ENCODE results near the gene C2orf68. TPM values are rescaled to one million over a fixed set of nuclear protein-coding genes. Genes with fewer than 3 reads are reported as not detected.
"Not testable (repeated sequence)": the region's sequence is repeated elsewhere in the genome, so short reads cannot be mapped to it uniquely, and the experiment has no call there.

C2orf68 gene
- polyA plus RNA-seq, 1 donor: 49.3 TPM

DNA sequence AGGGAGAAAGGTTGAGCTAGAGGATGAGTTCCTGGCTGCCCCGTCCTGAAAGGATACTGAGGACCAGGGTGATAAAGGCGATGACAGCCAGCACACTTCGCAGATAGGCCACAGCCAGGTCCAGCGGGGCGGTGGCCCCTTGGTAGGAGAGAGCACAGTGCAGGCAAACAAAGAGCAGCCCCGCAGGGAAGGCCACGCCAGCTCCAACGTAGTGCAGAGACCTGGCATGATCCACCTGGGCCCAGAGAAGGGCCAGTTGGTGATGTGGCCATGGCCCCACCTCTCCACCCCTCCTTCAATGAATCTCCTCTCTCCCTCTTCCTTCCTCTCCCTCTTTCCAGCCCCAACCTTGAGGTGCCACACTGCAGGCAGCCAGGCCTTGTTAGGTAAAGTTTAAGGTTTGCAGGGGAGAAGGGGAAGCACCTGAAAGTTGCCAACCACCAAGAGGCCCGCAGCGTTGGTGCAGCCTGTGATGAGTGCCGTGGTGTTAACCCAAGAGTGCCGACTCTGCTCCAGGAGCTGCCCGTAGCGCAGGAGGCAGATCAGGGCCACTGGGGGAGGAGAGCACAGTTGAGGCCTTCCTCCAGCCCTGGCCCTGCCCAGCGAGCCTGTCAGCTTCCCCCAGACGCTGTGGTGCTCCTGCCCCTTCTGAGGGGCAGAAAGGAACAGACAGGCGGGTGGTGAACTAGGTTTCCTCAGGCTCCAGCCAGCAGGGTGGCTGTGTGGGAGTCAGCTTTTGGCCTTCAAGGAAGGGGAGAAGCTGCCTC lies 12.2 kb downstream of the C2orf68 start:
- DNase-seq (ENCODE audit: low read depth): no peak

- no peak for DNase-seq (ENCODE audit: low read depth)
Measured at GRCh38 chr2:85598594-85599340, 13.1 kb downstream of the C2orf68 start.

DNA sequence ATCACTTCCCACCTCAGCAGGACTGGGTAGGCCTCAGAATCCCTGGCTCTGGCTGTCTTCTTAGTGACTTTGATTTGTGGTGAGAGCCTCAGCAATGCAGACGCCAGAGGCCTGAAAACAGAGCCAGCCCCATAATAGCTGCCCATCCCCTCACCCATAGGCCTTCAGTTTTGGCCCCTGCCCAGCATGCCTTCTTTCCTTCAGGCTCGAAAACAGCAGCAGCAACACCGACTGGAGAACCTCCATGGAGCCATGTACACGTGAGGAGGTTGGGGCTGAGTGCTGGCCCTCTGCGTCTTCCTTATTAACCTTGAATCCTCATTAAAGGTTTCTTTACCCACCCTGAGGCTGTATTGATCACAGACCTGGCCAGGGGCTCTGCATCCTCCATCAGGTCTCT lies 14.6 kb downstream of the C2orf68 start:
- no peak for DNase-seq (ENCODE audit: low read depth)

DNA sequence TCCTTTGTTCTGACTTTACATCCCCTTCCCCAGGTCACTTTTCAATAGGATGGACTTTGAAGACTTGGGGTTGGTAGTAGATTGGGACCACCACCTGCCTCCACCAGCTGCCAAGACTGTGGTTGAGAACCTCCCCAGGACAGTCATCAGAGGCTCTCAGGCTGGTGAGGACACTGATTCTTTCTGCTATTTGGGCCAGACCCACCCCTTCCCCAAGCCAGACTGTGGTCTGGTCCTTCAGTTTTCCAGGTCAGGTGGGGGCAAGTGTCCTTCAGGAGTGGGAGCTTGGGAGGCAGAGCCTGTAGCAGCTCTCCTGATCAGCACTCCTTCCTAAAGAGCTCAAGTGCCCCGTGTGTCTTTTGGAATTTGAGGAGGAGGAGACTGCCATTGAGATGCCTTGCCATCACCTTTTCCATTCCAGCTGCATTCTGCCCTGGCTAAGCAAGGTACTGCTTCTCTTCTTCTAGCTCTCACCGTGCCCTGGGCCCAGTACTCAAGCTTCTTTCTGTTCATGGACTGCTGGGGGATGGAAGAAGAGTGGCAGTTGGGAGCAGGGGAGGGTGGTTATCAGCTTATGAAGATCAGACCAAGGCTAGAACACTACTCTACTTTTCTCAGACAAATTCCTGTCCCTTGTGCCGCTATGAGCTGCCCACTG lies 15.3 kb downstream of the C2orf68 start:
- DNase-seq (ENCODE audit: low read depth): no peak

GRCh38 chr2:85596026-85596333 lies 15.9 kb downstream of the C2orf68 start:
- no peak for DNase-seq (ENCODE audit: low read depth)

GRCh38 chr2:85595301-85596025 lies 16.4 kb downstream of the C2orf68 start, which contains the start of gene RNF181:
Gene RNF181 (plus strand): TSS chr2:85595745. CDS start chr2:85595764, 19 bp downstream.
- peak; percentile 99 for DNase-seq (ENCODE audit: low read depth)

DNA sequence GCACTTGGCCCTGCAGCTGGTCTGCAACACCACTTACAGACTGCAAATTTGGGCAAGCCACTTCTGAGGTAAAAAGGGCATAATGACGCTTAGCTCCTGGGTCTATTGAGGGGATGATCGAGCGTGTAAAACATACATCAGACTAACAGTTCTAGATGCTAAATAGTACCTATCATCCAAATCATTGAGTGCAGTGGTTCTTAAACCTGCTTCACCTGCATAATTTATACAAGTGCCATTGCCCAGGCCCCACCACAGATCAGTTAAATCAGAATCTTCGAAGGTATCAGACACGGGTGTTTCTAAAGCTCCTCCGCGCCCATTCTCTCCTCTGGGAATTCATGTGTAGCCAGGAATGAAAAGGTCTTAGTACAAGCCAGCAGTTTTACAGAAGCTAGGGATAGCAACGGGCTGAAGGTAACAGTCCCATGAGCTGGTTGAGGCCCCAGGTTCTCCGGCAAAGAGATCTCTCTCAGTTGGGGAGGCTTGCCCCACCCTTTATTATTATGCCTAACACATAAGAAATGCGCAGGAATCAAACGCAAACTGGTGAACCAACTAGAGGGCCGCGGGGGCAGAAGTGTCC lies 17.1 kb downstream of the C2orf68 start:
- DNase-seq (ENCODE audit: low read depth): no peak

DNA sequence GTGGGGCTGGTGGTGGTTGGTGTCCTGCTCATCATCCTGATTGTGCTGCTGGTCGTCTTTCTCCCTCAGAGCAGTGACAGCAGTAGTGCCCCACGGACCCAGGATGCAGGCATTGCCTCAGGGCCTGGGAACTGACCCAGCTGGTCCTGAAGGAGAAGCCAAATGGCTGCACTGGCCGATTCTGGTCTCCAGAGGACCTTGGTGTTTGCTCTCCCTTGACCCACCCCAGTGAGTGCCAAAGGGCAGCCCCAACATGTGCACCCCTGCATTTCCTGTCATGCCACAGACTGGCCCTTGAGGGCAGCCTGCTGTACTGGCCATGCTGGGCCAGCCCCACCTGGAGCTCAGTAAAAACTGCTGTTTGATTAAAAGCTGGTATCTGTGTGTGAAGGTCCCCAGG lies 18.8 kb downstream of the C2orf68 start:
- DNase-seq (ENCODE audit: low read depth): no peak

GRCh38 chr2:85592299-85592698 lies 19.6 kb downstream of the C2orf68 start:
- not testable (repeated sequence) for DNase-seq (ENCODE audit: low read depth)

GRCh38 chr2:85591563-85591962 lies 20.3 kb downstream of the C2orf68 start:
- no peak for DNase-seq (ENCODE audit: low read depth)

DNA sequence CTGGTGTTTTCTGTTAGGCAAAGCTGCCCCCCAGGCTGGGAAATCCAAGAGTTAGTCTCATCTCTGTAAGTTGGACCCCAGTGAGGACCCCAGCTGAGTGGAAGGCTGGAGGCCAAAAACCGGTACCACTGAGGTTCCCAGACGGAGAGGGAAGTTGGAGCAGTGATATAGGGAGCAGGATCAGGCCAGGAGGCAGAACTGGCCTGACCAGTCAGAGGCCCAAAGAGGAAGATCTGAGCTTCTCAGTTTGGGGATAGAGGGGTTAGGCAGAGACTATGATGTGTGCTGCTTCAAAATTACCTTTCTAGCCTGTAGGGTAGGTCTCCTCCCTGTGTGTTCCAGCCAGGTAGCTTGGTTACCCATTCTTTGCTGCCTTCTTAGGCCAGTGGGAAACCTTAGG lies 20.9 kb downstream of the C2orf68 start:
- DNase-seq (ENCODE audit: low read depth): no peak

DNA sequence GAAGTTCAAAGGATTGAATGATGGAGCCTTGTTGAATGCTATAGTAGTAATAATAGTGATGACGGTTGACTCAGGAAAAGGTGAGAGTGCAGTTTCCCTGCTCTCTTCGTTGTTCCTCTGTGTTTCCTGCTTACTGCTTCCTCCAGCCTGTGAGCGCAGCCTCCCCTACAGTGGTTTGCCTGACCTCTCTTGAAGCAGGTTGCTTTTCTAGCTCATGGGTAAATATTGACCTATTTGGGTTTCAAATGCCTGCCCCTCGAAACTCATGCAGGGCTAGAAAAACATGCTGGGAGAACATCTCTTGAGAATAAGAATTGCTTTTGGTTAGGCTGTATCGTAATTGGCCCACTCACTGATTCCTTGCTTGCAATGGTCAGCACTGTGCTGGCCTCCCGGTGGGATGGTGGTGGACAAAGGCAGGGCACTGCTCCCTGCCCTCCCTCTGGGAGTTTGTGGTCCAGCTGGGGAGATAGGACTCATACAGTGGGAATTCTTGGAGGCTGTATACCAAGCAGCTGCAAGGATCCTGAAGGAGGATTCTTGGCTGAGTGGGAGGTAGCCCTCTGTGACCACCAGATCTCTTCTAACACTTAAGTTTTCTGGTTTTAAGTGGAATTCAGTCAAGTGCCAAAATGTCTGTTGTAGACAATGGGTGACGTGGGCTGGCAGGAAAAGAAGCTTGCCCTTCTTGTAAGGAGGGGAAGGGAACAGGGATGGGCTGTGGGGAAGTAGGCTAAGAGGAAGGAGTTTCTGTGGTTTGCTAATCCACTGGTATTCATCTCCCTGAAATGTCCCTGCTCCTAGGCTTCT lies 21.7 kb downstream of the C2orf68 start:
- DNase-seq (ENCODE audit: low read depth): no peak

DNA sequence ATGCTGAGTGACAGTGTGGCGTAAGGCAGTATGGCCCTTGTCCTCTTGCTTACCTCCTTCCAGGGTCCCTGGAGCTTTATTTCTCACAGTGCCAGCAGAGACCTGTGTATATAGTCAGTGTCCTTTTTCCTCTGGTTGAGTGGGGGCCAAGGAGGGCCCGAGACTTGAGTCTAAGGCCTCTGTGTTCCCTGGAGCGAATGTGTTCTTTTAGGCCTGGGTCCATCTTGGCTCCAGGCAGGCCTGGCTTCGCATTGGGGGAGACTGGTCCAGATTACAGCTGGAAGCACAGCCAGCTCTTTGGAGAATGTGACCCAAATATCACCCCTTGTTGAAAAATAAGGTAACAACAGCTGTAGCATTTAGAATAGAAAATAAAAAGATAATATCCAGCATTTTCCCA lies 22.7 kb downstream of the C2orf68 start:
- DNase-seq (ENCODE audit: low read depth): no peak

DNA sequence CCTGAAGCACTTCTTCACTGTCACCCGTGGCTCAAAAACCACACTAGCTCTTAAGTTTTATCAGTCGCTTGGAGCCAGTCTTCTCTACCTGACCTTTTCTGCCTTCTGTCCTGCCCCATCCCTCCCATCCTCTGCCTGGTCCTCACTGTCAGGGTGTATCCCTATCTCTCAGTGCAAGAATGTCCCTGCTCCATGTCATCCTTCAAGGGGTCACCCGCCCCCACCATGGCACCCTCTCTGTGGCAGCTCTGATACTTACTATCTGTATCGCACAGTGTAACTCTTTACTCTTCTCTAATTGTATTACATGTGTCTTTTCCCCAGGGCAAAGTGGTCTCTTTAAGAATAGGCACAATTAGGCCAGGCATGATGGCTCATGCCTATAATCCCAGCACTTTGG lies 23.2 kb downstream of the C2orf68 start:
- DNase-seq (ENCODE audit: low read depth): no peak

DNA sequence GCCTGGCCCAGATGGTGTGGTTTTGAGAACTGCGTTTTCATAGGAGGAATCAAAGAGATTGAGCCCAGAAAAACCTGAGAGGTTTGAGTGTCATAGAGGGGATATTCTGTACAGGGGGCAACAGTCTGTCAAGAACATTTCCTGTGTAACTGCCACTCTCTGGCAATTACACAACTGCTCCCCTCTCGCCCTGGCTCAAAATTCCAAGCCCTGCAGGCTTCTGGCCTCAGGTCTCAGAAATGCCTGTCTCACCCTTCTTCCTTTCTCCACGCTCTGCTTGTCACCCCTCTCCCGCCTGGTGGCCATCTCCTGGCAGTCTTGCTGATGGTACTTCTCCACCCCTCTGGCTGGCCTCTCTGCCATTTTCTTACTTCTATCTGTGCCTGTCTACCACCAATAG lies 23.6 kb downstream of the C2orf68 start:
- DNase-seq (ENCODE audit: low read depth): no peak

DNA sequence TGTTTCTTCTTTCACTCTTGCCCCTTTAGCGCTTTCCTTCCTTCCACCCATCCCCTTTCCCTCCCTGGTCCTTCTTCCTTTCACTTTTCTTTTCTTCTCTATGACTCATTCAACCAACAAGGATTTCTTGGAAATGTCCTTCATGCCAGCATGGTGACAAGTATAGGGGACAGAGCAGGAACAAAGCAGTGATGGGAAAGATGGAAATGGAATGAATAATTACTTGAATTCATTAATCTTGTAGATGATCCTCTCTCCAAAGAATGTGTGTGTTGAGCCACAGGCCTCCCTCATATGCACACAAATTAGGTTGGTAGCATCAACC lies 26.1 kb downstream of the C2orf68 start:
- DNase-seq (ENCODE audit: low read depth): no peak

DNA sequence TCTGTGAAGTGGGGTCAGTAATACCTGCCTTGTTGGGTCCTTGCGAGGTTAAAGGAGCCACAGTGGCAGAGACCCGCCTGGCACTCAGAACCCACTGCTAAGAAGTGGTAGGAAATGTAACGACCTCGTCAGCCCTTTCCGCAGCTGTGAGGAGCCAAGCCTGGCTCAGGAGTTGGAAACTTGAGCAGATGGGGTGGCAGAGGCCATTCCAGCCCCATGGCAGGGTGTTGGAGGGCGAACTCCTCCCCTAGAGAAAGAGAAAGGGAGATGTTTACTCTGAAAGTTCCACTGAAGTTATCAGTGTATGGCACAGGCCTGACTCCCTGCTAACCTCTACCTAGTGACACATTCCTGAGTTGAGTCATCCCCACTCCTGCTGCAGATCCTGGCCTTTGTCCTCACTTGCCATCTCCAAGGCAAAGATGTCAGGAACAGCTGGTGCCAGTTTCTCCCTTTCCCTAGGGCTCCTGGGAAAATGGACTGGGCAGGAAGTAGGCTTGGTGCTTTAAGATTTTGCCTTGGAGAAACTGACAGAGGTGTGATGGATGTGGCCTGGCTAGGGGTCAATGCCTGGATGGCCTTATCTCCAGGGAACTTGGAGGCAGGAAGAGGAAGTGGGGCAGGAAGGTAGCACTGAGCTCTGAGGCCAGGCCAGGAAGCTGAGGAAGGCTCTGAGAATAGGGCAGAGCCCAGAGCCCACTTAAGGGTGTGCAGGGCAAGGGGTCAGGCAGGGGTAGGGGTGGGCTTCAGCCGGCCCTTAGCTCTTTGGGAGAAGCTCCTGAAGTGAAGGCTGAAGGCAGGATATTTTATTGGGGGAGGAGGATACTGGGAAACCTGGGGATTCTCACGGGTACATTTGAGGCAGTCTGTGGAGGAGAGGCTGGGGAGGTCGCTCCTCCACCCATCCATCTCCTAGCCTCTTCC lies 26.7 kb downstream of the C2orf68 start:
- DNase-seq (ENCODE audit: low read depth): no peak

- no peak for DNase-seq (ENCODE audit: low read depth)
Measured at GRCh38 chr2:85584354-85584856, 27.5 kb downstream of the C2orf68 start, which contains the start of gene VAMP5. Gene VAMP5 (plus strand): TSS chr2:85584431. CDS start chr2:85584491, 60 bp downstream.

GRCh38 chr2:85583667-85584353 lies 28.1 kb downstream of the C2orf68 start:
- no peak for DNase-seq (ENCODE audit: low read depth)
